Measurements from ENCODE around the gene LMX1B.

LMX1B gene

GRCh38 chr9:126663661-126664072 lies 49.9 kb downstream of the LMX1B start:
- no peak overlapping the region for H3K4me3 ChIP-seq (replicated peaks; ENCODE audit: insufficient read depth, low read length)
- H3K27me3 ChIP-seq (ENCODE audit: insufficient read depth, poor library complexity, severe bottlenecking), result peaks cover 26% of the 10 kb centered on the region
- DNase-seq (ENCODE audit: low read depth in 1 of 2, low spot score in 1 of 2), result no peak
- TF ChIP-seq SPI1 (IDR thresholded peaks at IDR 0.05; ENCODE audit: borderline replicate concordance, low read depth), result no peak
- TF ChIP-seq REST (IDR thresholded peaks at IDR 0.05; ENCODE audit: insufficient replicate concordance, low read depth), result no peak
- no peak for TF ChIP-seq GABPA (IDR thresholded peaks at IDR 0.05; ENCODE audit: low read depth)
- no peak for TF ChIP-seq POLR2AphosphoS5 (IDR thresholded peaks at IDR 0.05; ENCODE audit: low read depth)
- no peak for TF ChIP-seq CTCF (IDR thresholded peaks at IDR 0.05; ENCODE audit: insufficient read depth, low read length)
- no peak overlapping the region for H3K27ac ChIP-seq (replicated peaks)

- no peak for TF ChIP-seq POLR2AphosphoS5 (IDR thresholded peaks at IDR 0.05; ENCODE audit: low read depth)
- TF ChIP-seq SPI1 (IDR thresholded peaks at IDR 0.05; ENCODE audit: borderline replicate concordance, low read depth), result no peak
- TF ChIP-seq CTCF (IDR thresholded peaks at IDR 0.05; ENCODE audit: insufficient read depth, low read length), result no peak
- TF ChIP-seq GABPA (IDR thresholded peaks at IDR 0.05; ENCODE audit: low read depth), result no peak
- no peak for TF ChIP-seq REST (IDR thresholded peaks at IDR 0.05; ENCODE audit: insufficient replicate concordance, low read depth)
- Histone ChIP-seq H3K27ac (replicated peaks) (no peak overlapping the region), H3K4me3 (replicated peaks; ENCODE audit: insufficient read depth, low read length) (no peak overlapping the region), H3K27me3 (ENCODE audit: insufficient read depth, poor library complexity, severe bottlenecking) (peaks cover 26% of the 10 kb centered on the region)
- no peak for DNase-seq (ENCODE audit: low read depth in 1 of 2, low spot score in 1 of 2)
Measured at GRCh38 chr9:126664900-126665643, 51.3 kb downstream of the LMX1B start.

GRCh38 chr9:126665644-126666035 lies 51.9 kb downstream of the LMX1B start:
- H3K4me3 ChIP-seq (replicated peaks; ENCODE audit: insufficient read depth, low read length), result no peak overlapping the region

More at GRCh38 chr9:126665644-126666035, 51.9 kb downstream of the LMX1B start:
- no peak for DNase-seq (ENCODE audit: low read depth in 1 of 2, low spot score in 1 of 2)
- Histone ChIP-seq H3K27ac (replicated peaks) (no peak overlapping the region), H3K27me3 (ENCODE audit: insufficient read depth, poor library complexity, severe bottlenecking) (peaks cover 26% of the 10 kb centered on the region)
- TF ChIP-seq CTCF (IDR thresholded peaks at IDR 0.05; ENCODE audit: insufficient read depth, low read length) (no peak), POLR2AphosphoS5 (IDR thresholded peaks at IDR 0.05; ENCODE audit: low read depth) (no peak), SPI1 (IDR thresholded peaks at IDR 0.05; ENCODE audit: borderline replicate concordance, low read depth) (no peak), GABPA (IDR thresholded peaks at IDR 0.05; ENCODE audit: low read depth) (no peak), REST (IDR thresholded peaks at IDR 0.05; ENCODE audit: insufficient replicate concordance, low read depth) (no peak)
